T-helper 9 cell (primary cell): Measurements from ENCODE around the gene MECR.
"Not testable (repeated sequence)": the region's sequence is repeated elsewhere in the genome, so short reads cannot be mapped to it uniquely, and the experiment has no call there.

Source experiments
- DNase-seq: peaks from one replicate; pipeline ENCODE4 v3.0.0-alpha.2; 2020

MECR gene

DNA sequence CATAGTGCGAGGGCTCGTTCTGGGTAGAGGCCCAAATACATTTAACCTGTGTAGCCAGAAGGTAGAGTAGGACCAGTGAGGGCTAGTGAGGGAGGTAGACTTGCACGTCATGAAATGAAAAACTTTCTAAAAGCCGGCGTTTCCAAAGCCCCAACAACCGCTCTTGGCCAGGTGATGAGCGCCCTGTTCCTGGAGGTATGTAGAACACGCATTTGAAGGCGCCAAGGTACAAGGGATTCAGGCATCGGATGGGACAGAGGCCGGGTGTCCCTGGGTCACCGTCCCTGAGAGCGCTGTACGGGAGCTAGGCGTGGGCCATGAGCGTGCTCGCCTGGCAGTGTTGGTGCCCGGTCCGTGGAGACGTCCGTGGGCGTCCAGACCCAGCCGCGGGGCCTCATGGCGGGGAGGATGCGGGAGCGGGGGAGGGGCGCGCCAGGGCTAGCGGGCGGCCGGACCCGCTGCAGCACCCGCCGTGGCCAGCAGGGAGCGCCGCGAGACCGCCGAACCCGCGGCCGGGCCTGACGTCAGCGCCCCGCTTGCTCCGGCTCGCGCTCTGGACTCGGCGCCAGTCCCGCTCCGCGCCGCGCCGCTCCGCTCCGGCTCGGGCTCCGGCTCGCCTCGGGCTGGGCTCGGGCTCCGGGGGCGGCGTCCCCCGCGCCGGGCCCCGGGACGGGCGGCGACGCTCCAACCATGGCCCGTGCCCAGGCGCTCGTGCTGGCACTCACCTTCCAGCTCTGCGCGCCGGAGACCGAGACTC is 5.4 kb upstream of the MECR start, which contains the start of gene PTPRU:
TSS of gene PTPRU (plus strand) at position 568 of the 757 bp plus-strand sequence. CDS start at position 691, 123 bp downstream.
- peak; percentile 80 for DNase-seq

DNA sequence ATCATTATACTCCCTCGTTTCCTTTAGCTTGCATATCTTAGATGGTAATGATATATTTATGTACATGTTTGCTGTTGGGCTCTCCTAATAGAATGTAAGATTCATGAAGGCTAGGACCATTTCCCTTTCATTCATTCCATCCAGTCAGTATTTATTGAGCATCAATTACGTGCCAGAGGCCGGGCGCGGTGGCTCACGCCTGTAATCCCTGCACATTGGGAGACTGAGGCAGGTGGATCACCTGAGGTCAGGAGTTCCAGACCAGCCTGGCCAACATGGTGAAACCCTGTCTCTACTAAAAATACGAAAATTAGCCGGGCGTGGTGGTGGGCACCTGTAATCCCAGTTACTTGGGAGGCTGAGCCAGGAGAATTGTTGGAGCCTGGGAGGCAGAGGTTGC is 4.1 kb upstream of the MECR start:
- not testable (repeated sequence) for DNase-seq

DNA sequence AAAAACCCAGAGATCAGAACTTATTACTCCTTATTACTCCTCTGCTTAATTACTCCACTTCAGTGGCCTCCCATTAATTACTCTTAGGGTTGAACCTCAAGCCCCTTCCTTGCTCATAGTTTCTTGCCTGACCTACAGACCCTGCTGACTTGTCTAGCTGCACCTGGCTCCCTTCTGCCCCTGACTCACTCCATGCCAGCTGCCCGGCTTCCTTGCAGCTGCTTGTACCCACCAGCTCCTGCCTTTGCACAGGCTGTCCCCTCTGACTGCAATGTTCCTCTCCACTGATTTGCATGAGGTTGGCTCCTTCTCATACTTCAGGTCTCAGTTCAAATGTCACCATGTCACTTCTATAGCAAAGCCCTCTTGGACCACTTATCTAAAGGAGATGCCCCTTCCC is 3.7 kb upstream of the MECR start:
- no peak for DNase-seq

DNA sequence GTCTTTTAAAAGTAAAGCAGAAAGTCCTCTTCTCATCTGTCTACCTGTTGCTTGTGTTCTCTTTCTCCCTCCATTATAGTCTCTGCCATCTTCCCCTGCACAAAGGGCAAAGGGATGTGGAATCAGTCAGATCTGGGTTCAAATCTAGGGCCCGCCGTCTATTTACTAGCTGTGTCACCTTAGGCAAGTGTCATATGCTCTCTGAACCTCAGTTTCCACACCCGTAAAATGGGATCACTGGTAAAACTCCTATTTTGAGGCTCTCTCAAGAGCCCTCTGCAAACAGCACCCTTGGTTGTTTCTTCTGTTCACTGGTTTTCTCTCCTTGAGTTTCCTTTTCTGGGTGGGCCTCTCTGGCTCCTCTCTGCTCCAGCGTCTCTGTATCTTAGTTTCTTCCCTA is 3.0 kb upstream of the MECR start:
- DNase-seq = no peak

DNA sequence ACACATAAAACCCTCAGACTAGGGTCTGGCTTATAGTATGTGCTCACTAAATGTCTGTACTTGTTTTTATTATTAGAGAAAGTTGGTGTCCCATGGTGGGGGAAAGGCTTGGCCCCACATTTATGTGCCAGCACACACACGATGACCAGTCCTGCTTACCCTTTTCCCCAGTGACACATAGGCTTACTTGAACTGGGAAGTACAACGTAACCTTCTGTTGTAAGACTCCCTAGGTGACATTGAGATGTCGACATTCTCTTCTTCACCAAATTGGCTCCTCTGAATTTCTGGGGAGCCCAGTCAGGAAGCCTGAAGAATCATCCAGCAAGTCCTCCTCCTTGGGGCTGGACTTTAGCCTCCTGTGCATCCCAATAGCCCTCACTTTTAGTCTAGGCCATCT is 1.7 kb upstream of the MECR start:
- DNase-seq = no peak

DNA sequence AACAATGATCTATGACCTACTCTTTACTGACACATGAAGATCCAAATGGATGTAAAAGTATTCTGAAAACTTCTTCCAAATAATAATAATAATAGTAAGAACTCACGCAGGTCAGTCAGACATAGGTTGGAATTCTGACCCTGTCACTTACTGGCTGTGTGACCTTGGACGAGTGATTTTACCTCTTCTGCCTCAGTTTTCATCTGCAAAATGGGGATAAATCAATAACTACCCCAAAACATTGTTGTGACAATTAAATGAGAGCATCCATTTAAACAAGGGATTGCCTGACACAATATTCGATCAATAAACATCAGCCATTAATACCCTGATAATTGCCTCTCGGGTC is 556 bp downstream of the MECR start:
- DNase-seq = no peak

DNA sequence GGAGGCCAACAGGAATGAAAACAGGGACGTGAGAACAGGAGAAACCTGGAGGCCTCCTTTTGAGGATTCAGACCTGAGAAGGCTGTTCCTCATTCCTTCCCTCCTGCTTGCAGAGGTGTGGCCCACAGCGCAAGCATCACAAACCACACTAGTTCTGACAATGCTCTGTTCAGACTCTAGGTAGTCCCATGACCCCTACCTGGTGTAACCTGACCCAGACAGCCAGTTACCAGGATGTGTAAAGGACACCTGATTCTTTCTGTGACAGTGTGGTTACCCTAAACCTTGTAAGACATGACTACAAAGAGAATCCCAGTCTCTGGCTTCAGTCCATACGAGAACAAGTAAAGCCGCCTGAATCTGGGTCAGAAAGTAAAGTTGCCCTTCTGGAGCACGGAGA is 3.2 kb downstream of the MECR start:
- DNase-seq = no peak

DNA sequence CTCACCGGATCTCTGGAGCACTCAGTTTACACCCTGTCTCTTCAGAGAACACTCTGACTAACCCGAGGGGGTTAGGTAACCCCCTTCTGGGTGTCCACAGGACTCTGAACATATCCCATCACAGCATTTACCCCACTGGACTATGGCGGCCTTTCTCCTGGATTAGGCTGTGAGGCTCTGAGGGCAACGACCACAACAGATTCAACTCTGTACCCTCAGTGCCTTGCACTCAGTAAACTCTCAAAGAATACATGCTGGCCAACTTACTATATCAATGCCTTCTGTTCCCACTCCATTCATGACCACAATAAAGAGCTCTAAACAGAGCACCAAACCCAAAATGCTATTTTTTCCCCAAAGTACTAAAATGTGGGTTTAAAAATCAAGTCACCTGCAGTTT is 5.4 kb downstream of the MECR start:
- no peak for DNase-seq

DNA sequence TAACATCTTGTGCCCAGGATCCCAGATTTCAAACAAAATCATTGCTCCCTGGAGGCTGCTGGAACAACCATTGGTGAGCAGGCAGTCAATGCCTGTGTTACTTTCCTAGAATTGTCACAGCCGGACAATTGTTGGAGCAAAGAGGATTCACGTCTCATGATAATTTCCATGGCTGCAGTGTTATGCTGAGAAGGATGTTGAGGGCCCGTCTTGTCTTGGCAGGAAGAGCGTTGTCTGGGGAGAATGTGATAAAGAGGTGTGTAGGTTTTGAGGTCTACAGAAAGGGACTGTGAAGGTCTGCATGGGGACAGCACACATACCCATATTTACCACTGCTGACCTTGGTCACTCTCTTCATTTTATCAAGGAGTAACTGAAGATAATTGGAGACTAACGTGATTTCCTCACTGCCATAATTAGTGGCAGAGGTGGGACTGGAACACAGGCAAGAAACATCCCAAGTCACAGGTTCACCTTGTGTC is 6.3 kb downstream of the MECR start:
- no peak for DNase-seq

DNA sequence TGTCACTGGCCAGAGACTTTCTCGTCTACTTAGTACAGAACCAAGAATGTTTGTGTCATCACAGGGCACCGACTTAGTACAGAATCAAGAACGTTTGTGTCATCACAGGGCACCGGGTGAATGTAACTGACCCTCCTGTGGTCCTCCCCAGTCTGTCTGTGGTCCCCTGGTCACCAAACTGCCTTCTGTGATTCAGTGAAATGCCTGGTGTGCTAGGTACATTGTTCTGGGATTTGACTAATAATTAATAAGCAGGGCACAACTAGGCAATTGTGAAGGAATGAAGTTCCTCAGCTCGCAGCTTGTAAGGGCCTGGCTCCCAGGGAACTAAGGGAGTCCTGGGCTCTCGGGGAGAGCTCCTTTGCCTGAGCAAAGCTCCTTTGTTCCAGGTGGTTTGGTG is 7.2 kb downstream of the MECR start:
- no peak for DNase-seq

DNA sequence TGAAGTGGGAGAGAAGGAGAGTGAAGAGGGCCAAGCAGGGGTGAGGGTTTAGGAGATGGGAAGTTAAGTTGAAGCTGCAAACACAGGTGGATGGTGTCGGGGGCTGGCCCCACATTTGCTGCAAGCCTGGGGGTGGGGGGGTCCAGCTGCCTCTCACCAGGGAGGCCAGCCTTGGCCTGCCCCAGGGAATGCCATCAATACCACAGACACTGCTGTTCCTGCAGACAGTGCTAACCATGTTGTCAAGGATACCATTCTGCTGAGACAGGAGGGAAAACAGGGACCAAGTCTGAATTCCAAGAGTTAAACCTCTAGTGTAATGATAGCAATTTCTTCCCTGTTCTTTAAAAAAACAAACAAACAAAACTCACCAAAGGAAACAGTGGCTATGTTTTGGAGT is 8.0 kb downstream of the MECR start:
- DNase-seq = no peak

DNA sequence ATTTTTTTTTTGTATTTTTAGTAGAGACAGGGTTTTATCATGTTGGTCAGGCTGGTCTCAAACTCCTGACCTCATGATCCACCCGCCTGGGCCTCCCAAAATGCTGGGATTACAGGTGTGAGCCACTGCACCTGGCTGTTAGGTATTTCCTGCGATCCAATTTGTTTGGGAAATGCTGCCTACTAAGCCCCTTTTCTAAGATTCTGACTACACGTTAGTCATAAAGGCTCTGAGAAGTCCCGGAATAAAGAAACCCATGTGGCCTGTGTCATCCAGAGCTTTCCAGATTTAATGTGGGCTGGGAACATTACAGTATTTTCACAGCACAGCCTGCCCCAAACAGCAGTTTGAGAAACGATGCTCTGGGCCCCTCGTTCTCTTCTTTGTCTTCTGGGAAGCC is 8.5 kb downstream of the MECR start:
- DNase-seq = not testable (repeated sequence)

DNA sequence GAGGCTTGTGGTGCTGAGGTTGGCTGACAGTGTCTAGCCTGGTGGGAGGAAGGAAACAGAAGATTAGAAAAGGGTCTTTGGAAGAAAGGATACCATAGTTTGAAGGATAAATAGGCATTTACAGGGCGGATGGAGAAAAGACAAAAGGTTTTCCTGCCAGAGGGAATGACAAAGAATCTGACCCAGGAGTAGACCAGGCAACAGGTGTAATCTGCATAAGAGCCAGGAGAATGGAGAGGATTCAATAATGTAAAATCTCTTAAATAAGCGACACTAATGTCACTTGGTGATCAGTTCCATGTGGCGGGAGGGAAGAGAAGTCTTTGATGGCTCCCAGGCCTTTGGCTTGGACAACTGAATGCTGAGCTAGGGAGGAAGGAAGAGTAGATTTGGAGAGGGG is 9.4 kb downstream of the MECR start:
- no peak for DNase-seq

DNA sequence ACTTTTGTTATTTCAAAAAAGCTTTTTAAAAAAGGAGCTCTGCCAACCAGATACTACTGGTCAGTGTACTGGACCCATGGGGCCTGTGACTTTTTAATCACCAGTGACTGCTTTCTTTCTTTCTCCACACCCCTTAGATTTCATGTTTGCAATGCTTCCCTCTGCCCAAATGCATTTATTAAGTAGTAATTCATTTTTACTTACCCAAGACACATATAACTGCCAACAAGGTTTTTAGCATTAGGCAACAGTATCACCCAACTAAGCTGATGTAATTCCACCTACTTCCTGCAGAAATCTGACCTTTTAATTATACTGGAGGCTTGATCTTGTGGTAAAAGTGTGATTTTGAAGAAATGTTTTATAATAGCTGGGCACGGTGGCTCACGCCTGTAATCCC is 12.5 kb downstream of the MECR start:
- no peak for DNase-seq

DNA sequence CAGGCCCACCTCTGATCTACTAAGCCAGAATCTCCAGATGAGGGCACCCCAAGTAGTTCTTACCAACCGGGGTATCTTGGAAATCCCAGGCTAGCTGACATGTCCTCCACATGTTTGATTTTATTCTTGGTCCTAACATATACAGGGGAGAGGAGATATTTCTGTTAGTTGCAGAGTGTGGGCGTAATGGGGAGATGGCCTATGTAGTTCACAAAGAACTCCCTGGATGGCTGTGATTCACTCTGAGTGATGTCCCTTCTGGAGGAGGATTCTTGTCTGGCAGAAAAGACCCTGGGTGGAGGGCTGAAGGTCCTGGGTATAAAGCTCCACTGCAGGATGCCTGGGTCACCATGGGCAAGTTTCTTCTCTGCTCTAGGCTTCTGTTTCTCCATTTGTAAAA is 13.1 kb downstream of the MECR start:
- DNase-seq = no peak

DNA sequence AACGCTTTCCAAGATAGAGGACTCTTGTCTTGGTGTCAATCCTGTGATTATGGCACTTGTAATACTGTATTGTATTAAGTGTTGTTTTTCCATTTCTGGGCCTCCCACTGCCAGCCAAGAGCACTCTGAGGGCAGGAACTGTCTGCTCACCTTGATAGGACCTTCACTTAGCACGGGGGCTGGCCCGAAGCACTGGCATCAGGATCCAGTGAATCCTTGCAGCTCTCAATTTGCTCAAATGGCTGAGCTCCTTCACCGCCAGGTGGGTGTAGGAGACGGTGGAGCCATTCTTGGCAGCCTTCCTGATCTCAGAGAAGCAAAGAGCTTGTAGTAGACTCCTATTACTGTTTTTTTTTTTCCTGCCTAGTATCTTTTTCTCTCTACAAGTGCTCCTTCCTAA is 17.7 kb downstream of the MECR start:
- no peak for DNase-seq

DNA sequence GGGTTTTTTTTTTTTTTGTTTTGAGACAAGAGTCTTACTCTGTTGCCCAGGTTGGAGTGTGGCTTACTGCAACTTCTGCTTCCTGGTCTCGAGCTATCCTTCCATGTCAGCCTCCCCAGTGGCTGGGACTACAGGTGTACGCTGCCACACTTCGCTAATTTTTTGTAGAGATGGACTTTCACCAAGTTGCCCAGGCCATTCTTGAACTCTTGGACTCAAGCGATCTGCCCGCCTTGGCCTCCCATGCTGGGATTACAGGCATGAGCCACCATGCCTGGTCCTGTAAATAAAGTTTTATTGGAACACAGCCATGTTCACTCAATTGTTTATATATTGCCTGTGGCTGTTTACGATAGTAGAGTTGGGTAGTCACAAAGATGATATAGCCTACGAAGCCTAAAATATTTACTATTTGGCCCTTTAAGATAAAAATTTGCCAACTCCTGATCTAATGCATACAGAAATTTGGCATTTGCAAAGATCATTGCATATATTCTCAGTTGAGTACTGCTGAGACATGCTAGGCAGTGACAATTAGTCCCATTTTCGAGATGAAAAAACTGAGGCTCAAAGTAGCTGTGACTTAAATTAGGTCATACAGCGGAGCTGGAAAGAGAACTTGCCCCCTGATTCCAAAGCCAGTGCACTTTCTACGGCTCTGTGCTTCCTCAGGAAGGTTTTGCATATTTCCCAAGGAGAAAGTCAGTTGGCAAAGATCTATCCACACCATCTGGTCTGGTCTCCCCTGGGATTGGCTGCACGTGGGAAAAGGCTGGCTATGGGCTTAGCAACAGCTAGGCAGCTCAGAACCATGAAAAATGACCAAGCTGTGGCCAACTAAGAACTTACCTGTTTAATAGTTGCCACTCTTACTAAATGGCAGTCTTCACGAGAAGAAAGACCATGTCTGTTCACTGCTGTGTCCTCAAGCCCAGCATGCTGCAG is 19.4 kb downstream of the MECR start:
- no peak for DNase-seq

DNA sequence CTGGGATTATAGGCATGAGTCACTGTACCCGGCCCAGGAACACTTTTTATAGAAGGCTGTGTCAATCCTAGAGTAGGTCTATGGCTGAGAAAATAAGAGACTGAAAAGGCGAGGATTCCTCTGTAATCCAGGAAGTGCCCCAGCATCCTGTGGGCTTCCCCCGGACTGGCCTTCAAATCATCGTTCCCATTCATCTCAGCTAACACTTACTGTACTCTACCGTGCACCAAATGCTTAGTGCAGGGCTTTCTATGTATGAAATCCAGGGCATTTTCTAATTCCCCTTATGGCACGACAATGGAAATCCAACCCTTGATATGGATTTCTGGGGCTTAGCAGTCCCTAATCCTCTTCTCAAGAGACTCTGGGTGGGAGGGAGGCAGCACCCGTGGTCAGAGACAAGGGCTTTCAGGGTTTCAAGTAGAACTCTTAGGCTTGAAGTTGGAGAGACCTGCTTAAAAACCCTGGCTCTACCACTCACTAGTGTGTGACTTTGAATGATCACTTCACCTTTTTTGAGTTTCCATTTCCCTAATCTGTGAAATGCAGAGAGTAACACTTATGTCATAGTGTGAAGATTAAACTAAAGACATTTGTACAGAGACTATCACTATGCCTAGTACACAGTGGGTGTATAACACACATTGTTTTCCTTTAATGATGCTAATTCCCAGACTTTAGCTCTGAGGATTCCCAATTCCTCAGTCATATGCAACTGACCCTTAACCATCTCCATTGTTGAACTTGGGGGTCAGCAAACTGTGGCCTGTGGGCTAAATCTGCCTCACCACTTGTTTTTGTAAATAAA is 20.3 kb downstream of the MECR start:
- no peak for DNase-seq

DNA sequence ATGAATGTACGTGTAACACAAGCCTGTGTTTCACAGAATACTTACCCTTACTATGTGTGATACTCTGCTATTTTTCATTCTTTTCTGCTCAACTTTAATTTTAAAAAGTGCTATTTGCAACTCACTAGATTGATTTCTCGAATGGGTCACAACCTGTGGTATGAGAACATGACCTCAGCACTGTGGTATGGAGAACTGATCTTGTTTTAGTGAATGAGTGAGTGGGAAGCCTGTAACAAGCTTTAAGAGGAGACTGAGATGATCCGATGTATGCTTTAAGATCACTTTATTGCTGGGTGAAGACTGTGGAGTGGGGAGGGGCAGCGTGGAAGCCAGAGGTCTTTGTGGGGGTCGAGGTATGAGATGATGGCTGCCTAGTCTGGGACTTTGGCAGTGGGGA is 21.6 kb downstream of the MECR start:
- DNase-seq = no peak

DNA sequence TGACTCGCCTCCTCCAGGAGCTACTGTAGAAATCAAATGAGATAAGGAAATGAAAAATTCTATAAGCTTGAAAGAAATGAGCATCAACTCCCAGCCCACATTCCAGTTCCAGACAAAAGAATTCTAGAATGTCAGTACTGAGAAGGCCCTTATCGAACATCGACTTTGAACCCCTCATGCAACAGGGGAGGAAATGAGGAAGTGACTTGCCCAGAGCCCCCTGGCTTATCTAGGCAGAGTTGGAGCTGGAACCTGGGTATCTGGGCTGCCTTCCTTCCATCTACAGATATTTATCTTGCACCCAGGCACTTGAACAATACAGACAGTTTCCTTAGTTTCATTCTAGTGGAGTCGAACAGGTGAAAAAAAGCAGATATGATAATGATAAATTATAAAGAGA is 22.3 kb downstream of the MECR start:
- no peak for DNase-seq

DNA sequence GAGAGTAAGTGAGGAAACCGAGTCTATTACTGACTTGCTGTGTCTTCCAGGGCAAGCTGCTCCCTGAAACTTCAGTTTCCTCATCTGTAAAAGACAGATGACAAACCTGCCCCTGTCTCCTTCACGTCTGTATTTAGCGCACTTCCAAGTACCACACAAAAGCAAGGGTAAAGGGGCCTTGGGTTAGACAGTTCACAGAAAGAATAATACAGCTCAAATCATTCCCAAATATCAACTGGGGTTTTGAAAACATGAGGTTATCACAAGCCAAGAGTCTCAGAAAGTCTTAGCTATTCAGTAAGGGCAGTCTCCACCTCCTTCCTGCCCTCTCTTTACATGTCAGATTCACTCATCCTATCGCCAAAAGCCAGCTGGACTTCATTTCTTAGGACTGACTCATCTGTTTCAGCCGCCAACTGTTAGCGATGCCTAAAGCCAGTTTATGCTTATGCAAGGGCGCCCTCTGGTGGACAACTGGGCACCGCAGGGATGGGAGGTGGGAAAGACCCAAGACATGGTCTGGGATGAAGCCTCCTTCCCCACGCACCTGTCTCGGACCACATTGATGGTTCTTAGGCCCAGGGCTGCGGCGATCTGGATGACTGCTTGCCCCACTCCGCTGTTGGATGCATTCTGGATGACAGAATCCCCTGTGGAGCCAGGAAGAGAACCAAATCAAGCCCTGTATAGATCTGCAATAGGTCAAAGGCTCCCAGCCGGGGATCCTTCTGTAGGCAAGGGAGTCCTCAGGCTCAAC is 28.0 kb downstream of the MECR start:
- DNase-seq = peak; percentile 96

DNA sequence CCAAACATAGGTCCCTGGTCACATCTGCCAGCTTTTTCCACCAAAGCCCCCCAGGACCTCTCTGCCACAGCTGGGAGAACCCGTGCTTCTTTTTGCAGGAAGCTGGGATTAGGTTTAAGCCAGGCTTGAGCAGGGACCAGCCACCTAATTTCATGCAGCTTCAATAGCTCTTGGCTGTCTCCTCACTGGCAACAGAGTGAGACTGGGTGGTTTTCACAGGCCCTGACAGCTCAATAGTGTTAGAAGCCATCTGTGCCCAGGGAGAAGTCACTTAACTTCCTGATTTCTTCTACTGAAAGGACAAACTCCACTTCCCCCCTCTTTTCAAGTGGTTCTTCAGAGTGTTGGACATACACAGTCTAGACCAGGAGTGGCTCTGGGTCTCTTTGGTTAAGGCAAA is 28.7 kb downstream of the MECR start:
- no peak for DNase-seq
